ENCODE results near the gene AMZ2.
"Not testable (repeated sequence)": the region's sequence is repeated elsewhere in the genome, so short reads cannot be mapped to it uniquely, and the experiment has no call there.

Gene AMZ2

DNA sequence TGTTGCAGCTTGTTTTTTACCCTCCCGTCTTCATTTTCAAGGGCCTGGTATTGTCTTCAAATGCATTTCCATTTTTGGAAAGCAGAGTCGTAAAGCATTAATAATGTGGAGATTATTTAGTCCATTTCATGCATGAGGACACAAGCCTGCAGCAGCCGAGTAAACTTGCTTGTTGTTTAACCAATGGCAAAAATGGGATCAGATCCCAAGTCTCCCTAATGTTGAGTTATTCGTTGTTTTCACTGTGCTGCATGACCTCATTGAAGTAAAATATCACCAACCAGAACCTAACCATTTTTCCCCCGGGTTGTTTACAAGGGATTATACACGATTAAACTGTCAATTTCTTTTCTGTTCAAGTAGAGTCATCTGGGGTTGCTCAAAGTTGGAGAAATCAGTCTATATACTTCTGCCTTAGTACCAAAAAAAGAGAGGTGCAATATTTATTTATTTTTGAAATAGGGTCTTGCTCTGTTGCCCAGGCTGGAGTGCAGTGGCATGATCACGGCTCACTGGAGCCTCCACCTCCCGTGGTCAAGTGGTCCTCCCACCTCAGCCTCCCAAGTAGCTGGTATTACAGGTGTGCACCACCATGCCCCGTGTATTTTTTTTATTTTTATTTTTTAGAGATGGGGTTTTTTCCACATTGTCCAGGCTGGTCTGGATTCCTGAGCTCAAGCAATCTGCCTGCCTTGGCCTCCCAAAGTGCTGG lies 12.4 kb downstream of the AMZ2 start:
- Histone ChIP-seq H3K9ac (ENCODE audit: low read length) (no peak overlapping the region), H3K27me3 (ENCODE audit: low read depth, low read length) (no peaks in the 10 kb centered on the region), H3K4me3 (ENCODE audit: low read length) (no peak overlapping the region), H3K4me2 (ENCODE audit: low read length) (no peak overlapping the region; the same call in 1 of the 2 replicates), H3K9me3 (ENCODE audit: insufficient read depth, low read length) (no peaks in the 10 kb centered on the region), H3K27ac (ENCODE audit: low read length) (no peak overlapping the region), H4K20me1 (ENCODE audit: insufficient read depth, low read length) (no peaks in the 10 kb centered on the region), H3K4me1 (ENCODE audit: low read length) (peaks cover 56% of the 10 kb centered on the region), H3K36me3 (replicated peaks; ENCODE audit: low read depth, low read length) (peaks cover 12% of the 10 kb centered on the region), H3K79me2 (ENCODE audit: low read length) (no peaks in the 10 kb centered on the region; the same call in 1 of the 2 replicates), H2AFZ (ENCODE audit: low read depth, low read length) (no peak overlapping the region)
- TF ChIP-seq EZH2phosphoT487 (IDR thresholded peaks at IDR 0.05; ENCODE audit: low read depth), result no peak
- no peak for TF ChIP-seq CTCF (IDR thresholded peaks at IDR 0.05; ENCODE audit: low read depth, low read length)

GRCh38 chr17:68262467-68262866 lies 14.6 kb downstream of the AMZ2 start:
- not testable (repeated sequence) for H3K9ac ChIP-seq (ENCODE audit: low read length); H3K79me2 ChIP-seq (ENCODE audit: low read length); H2AFZ ChIP-seq (ENCODE audit: low read depth, low read length); H3K9me3 ChIP-seq (ENCODE audit: insufficient read depth, low read length); H3K36me3 ChIP-seq (replicated peaks; ENCODE audit: low read depth, low read length); H4K20me1 ChIP-seq (ENCODE audit: insufficient read depth, low read length); H3K4me3 ChIP-seq (ENCODE audit: low read length); H3K4me2 ChIP-seq (ENCODE audit: low read length); H3K27me3 ChIP-seq (ENCODE audit: low read depth, low read length)
- peaks cover 34% of the 10 kb centered on the region for H3K4me1 ChIP-seq (ENCODE audit: low read length)
- peak overlapping the region; percentile 26; the same call in 1 of the 2 replicates for H3K27ac ChIP-seq (ENCODE audit: low read length)

DNA sequence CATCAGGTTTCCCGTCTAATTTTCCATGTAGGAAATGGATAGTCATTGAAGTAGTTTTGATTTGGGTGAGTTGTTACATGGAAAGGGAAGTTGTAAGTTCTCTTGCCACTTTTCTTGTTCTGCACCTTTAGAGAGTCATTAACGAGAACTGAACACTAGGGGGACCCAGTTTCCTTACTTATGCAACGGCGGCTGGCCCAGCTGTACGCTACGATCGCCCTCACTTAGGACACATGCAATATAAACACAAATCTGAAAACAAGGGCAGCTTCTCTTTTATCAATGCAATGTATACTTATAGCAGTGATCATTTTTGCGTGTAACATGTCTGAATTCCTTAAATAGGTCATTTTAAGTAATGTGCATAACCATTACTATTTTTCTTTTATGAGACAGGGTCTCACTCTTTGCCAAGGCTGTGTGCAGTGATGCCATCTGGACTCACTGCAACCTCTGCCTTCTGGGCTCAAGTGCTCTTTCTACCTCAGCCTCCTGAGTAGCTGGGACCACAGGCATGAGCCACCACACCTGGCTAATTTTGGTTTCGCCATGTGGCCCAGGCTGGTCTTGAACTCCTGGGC lies 15.3 kb downstream of the AMZ2 start:
- not testable (repeated sequence) for H2AFZ ChIP-seq (ENCODE audit: low read depth, low read length); H3K79me2 ChIP-seq (ENCODE audit: low read length); H3K9me3 ChIP-seq (ENCODE audit: insufficient read depth, low read length); H3K4me3 ChIP-seq (ENCODE audit: low read length); H3K36me3 ChIP-seq (replicated peaks; ENCODE audit: low read depth, low read length); H4K20me1 ChIP-seq (ENCODE audit: insufficient read depth, low read length); H3K27me3 ChIP-seq (ENCODE audit: low read depth, low read length); H3K9ac ChIP-seq (ENCODE audit: low read length)
- Histone ChIP-seq H3K27ac (ENCODE audit: low read length) (peak overlapping the region; percentile 26; the same call in 1 of the 2 replicates), H3K4me1 (ENCODE audit: low read length) (peaks cover 27% of the 10 kb centered on the region), H3K4me2 (ENCODE audit: low read length) (peak overlapping the region; percentile 30)
- TF ChIP-seq CTCF (IDR thresholded peaks at IDR 0.05; ENCODE audit: low read depth, low read length), result peak; percentile 56

DNA sequence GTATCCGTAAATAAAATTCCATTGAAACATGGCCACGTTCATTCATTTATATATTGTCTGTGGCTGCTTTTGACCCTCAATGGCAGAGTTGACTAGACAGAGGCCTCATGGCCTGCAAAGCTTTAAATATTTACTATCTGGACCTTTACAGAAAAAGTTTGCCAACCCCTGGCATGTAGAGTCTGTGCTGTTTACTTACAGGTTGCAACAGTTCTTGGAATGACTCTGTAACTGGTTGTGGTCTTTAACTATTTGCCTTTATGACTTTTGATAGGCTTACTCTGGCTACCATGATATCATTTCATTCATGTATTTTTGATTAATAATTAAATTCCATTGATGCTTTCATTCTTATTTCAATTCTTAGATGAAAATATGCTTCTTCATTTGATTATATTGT lies 18.0 kb downstream of the AMZ2 start:
- not testable (repeated sequence) for H4K20me1 ChIP-seq (ENCODE audit: insufficient read depth, low read length)

GRCh38 chr17:68273722-68274121 lies 25.9 kb downstream of the AMZ2 start:
- H3K36me3 ChIP-seq (replicated peaks; ENCODE audit: low read depth, low read length), result peaks cover 42% of the 10 kb centered on the region
- no peaks in the 10 kb centered on the region for H3K79me2 ChIP-seq (ENCODE audit: low read length)
- H3K27ac ChIP-seq (ENCODE audit: low read length), result no peak overlapping the region
- H2AFZ ChIP-seq (ENCODE audit: low read depth, low read length), result no peak overlapping the region
- no peaks in the 10 kb centered on the region for H3K27me3 ChIP-seq (ENCODE audit: low read depth, low read length)
- H3K4me1 ChIP-seq (ENCODE audit: low read length), result no peaks in the 10 kb centered on the region
- H3K4me2 ChIP-seq (ENCODE audit: low read length), result no peak overlapping the region
- TF ChIP-seq CTCF (IDR thresholded peaks at IDR 0.05; ENCODE audit: low read depth, low read length), result no peak
- no peak overlapping the region for H3K9ac ChIP-seq (ENCODE audit: low read length)
- H4K20me1 ChIP-seq (ENCODE audit: insufficient read depth, low read length), result no peaks in the 10 kb centered on the region
- no peak overlapping the region for H3K4me3 ChIP-seq (ENCODE audit: low read length)
- no peaks in the 10 kb centered on the region for H3K9me3 ChIP-seq (ENCODE audit: insufficient read depth, low read length)

More for the DNA sequence above, 18.0 kb downstream of the AMZ2 start:
- H3K9me3 ChIP-seq (ENCODE audit: insufficient read depth, low read length); H3K27ac ChIP-seq (ENCODE audit: low read length); H3K4me2 ChIP-seq (ENCODE audit: low read length); H2AFZ ChIP-seq (ENCODE audit: low read depth, low read length); H3K9ac ChIP-seq (ENCODE audit: low read length); H3K36me3 ChIP-seq (replicated peaks; ENCODE audit: low read depth, low read length); H3K4me1 ChIP-seq (ENCODE audit: low read length); H3K79me2 ChIP-seq (ENCODE audit: low read length); H3K4me3 ChIP-seq (ENCODE audit: low read length); H3K27me3 ChIP-seq (ENCODE audit: low read depth, low read length): not testable (repeated sequence)

DNA sequence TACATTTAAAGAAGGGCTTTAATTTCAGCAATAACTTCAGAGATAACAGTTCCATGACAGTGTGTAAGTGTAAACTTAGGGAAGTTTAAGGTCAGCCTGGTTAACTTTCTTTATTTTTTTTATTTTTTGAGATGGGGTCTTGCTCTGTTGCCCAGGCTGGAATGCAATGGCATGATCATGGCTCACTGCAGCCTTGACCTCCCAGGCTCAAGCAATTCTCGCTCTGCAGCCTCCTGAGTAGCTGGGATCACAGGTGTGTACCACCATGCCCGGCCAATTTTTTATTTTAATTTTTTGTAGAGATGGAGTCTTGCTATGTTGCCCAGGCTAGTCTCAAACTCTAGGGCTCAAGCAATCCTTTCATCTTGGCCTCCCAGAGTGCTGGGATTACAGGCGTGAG lies 28.5 kb downstream of the AMZ2 start:
- H3K4me3 ChIP-seq (ENCODE audit: low read length); H3K27me3 ChIP-seq (ENCODE audit: low read depth, low read length); H2AFZ ChIP-seq (ENCODE audit: low read depth, low read length); H3K9ac ChIP-seq (ENCODE audit: low read length); H3K4me2 ChIP-seq (ENCODE audit: low read length); H3K27ac ChIP-seq (ENCODE audit: low read length); H3K9me3 ChIP-seq (ENCODE audit: insufficient read depth, low read length); H3K4me1 ChIP-seq (ENCODE audit: low read length); H4K20me1 ChIP-seq (ENCODE audit: insufficient read depth, low read length): not testable (repeated sequence)
- H3K36me3 ChIP-seq (replicated peaks; ENCODE audit: low read depth, low read length), result peaks cover 54% of the 10 kb centered on the region
- H3K79me2 ChIP-seq (ENCODE audit: low read length), result peaks cover 19% of the 10 kb centered on the region

Data from OCI-LY3 (cell line).